Pancreas (tissue), 10 donors: ENCODE results near the gene GPATCH1. TPM values are rescaled to one million over a fixed set of nuclear protein-coding genes. Genes with fewer than 3 reads are reported as not detected.

Experiments
- ATAC-seq, 4 donors: fragments of 200-7000 bp; cut with Tn5 transposase; one replicate each; pipeline versions ENCODE4 v1.8.0 to v1.9.1; 2020; ENCODE audit warnings: mild to moderate bottlenecking in 4 of 4, moderate library complexity in 4 of 4
- DNase-seq, 6 donors: peaks; one replicate each; pipeline ENCODE4 v3.0.0-alpha.2; 2020
- FAIRE-seq: peaks from 2 replicates; lab custom pipeline; 2012; peaks lifted over from hg19 to GRCh38; lab: Jason Lieb, UNC
- H3K27ac ChIP-seq, 4 donors: fragments of 200-600 bp; sonication (generic); 1 replicate in 3 of 4; 2 replicates in 1 of 4; pipeline versions ENCODE4 v1.5.0 to v1.8.0; 2020
- H3K27me3 ChIP-seq, 4 donors: fragments of 200-600 bp; one replicate each; pipeline ENCODE4 v1.8.0; 2021
- H3K36me3 ChIP-seq, 3 donors: fragments of 200-600 bp; sonication (generic) in 1 of 3; one replicate each; pipeline versions ENCODE4 v1.5.0 to v1.8.0; 2020 to 2021
- H3K4me1 ChIP-seq, 3 donors: fragments of 200-600 bp; one replicate each; pipeline ENCODE4 v1.8.0; 2021
- H3K4me3 ChIP-seq, 4 donors: fragments of 200-600 bp; sonication (generic) in 2 of 4; one replicate each; pipeline versions ENCODE4 v1.5.0 to v1.8.0; 2020 to 2021
- H3K9me3 ChIP-seq, 4 donors: fragments of 200-600 bp; one replicate each; pipeline ENCODE4 v1.8.0; 2021
- CTCF ChIP-seq, 4 donors: fragments of 200-600 bp; sonication (generic) in 3 of 4; IDR thresholded peaks; one replicate each; pipeline versions ENCODE4 v1.5.0 to v1.8.0; 2021; ENCODE audit warnings: antibody characterized with exemption in 4 of 4
- WGBS, 2 donors: extraction: QIAGEN DNeasy Blood & Tissue Kit; methylation state at CpG; one replicate each; pipeline ENCODE4 v1.1.7; 2013; 5-methylcytosine and 5-hydroxymethylcytosine counted together
- intact Hi-C, 3 donors: fragments of 100-400 bp; cut with DNase I; formaldehyde crosslinking; loops; one replicate each; pipeline versions ENCODE4 v1.11.1 to v1.14.2; 2022
- polyA plus RNA-seq, 2 donors: library from polyadenylated mRNA; stranded (reverse); fragments of 200-250 nt; gene quantifications; one replicate each; pipeline ENCODE4 v1.2.3, GENCODE V29; 2013
- total RNA-seq, 6 donors: library from RNA; stranded (reverse); fragmentation: NEBNext Ultra II Directional in 4 of 6; extraction: Animal tissue kit (Norgen Biotek cat#: 25700) in 4 of 6; gene quantifications; one replicate each; pipeline versions ENCODE4 v1.2.1 to v1.2.4, GENCODE V29; 2021 to 2023
- donor health status: healthy with polysubstance abuse.
- donor health status: DM: no; HTN: no; CAD: no; lungs with moderate emphysema.
- donor health status: DM: no; HTN: no; CAD: no.
- donor health status: control.
- donor health status: control.
- donor health status: Bipolar disorder and iron deficiency.
- donor health status: DM: yes; HTN: yes; CAD: no.
- donor health status: DM: no; HTN: no; CAD: no.
- donor health status: DM: no; HTN: no; CAD: no.
- donor health status: DM: yes; HTN: yes; CAD: no.

GPATCH1 gene
- total and polyA plus RNA-seq, 8 donors: 3.0 to 6.1 (median 4.0) TPM

- no peak for TF ChIP-seq CTCF (IDR thresholded peaks at IDR 0.05)
- Histone ChIP-seq H3K4me3 (no peak overlapping the region), H3K27me3 (no peaks in the 10 kb centered on the region), H3K27ac (no peak overlapping the region), H3K9me3 (no peaks in the 10 kb centered on the region), H3K36me3 (no peaks in the 10 kb centered on the region), H3K4me1 (peaks cover 6 to 9% (median 7%) of the 10 kb centered on the region in 3 donors)
- intact Hi-C loops: no loop called here
- FAIRE-seq (no peak), ATAC-seq (no peak), DNase-seq (no peak)
- 66 to 68% methylated on average over 5 of the region's 5 CpGs for WGBS, 2 donors
Observed at GRCh38 chr19:33156334-33156733, 75.4 kb downstream of the GPATCH1 start.

DNA sequence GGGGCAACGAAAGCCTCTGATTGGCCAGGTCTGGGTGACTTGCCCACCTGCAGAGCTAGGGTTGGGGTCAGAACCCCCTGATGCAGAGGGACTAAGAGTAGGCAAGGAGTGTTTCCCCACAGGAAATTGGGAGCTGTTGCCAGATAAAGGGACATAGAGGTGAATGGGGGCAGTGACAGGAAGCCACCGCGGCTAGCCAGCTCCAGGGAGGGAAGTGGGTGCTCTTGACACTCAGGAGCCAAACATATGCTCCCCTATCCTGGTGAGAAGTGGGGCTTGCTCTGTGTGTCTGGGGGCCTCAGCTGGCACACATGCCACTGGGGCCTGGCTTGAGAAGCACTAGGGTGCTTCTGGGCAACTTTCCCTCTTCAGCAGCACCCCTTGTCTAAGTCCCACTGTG lies 76.9 kb downstream of the GPATCH1 start:
- no peaks in the 10 kb centered on the region for H3K36me3 ChIP-seq
- WGBS, 2 donors: 46 to 58% methylated on average over 3 of the region's 3 CpGs
- no peak for TF ChIP-seq CTCF (IDR thresholded peaks at IDR 0.05)
- H3K9me3 ChIP-seq: no peaks in the 10 kb centered on the region
- H3K4me3 ChIP-seq: no peak overlapping the region
- FAIRE-seq (no peak), DNase-seq (no peak), ATAC-seq (no peak)
- H3K27me3 ChIP-seq: no peaks in the 10 kb centered on the region
- peaks cover 6 to 9% (median 7%) of the 10 kb centered on the region in 3 donors for H3K4me1 ChIP-seq
- intact Hi-C loops: no loop called here
- peak overlapping the region in 1 of 4 donors; percentile 4 for H3K27ac ChIP-seq

DNA sequence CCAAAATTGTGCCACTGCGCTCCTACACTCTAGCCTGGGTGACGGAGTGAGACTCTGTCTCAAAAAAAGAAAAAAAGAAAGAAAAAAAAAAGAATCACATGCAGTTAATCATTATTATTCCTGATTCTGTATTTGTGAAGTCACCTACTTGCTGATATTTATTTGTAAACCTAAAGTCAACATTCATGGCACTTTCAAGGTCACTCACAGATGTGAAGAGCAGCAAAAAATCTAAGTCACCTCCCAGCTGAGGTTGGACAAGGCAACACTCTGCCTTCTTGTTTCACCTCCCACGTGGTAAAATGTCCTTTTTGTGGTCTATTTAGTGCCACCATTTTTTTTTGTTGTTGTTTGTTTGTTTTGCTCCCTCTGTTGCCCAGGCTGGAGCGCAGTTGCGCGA lies 77.4 kb downstream of the GPATCH1 start:
- DNase-seq: no peak
- peak in 2 of 4 donors; percentile 65 to 71 for ATAC-seq
- no peak for FAIRE-seq
- no peak for TF ChIP-seq CTCF (IDR thresholded peaks at IDR 0.05)
- Histone ChIP-seq H3K36me3 (no peaks in the 10 kb centered on the region), H3K4me1 (peaks cover 6 to 9% (median 7%) of the 10 kb centered on the region in 3 donors), H3K9me3 (no peaks in the 10 kb centered on the region), H3K27me3 (no peaks in the 10 kb centered on the region), H3K27ac (peak overlapping the region in 1 of 4 donors; percentile 4), H3K4me3 (no peak overlapping the region)
- 43 to 44% methylated on average over 6 of the region's 6 CpGs for WGBS, 2 donors
- intact Hi-C loops: no loop called here

DNA sequence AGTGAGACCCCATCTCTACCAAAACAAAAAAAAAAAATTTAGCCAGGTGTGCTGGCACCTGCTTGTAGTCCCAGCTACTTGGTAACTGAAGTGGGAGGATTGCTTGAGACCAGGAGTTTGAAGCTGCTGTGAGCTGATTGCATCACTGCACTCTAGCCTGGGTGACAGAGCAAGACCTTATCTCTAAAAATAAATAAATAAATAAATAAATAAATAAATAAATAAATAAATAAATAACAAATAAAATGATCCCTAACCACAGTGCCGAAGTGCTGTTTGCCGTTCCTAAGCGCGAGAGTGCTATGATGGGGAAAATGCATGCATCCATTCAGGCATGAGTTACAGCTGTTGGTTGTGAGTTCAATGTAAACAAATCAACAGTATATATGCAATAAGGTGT lies 78.2 kb downstream of the GPATCH1 start:
- Histone ChIP-seq H3K36me3 (no peaks in the 10 kb centered on the region), H3K27ac (no peak overlapping the region), H3K4me1 (peaks cover 6 to 9% (median 7%) of the 10 kb centered on the region in 3 donors), H3K9me3 (no peaks in the 10 kb centered on the region), H3K27me3 (no peaks in the 10 kb centered on the region), H3K4me3 (no peak overlapping the region)
- no peak for ATAC-seq
- no peak for TF ChIP-seq CTCF (IDR thresholded peaks at IDR 0.05)
- WGBS, 2 donors: 98 to 99% methylated on average over 4 of the region's 4 CpGs
- intact Hi-C loops: no loop called here
- no peak for DNase-seq
- no peak for FAIRE-seq

GRCh38 chr19:33159893-33160292 lies 78.9 kb downstream of the GPATCH1 start:
- FAIRE-seq: no peak
- ATAC-seq: no peak
- Histone ChIP-seq H3K4me3 (no peak overlapping the region), H3K4me1 (peaks cover 6 to 9% (median 7%) of the 10 kb centered on the region in 3 donors), H3K9me3 (no peaks in the 10 kb centered on the region), H3K27ac (no peak overlapping the region), H3K36me3 (no peaks in the 10 kb centered on the region), H3K27me3 (no peaks in the 10 kb centered on the region)
- intact Hi-C loops: no loop called here
- WGBS, 2 donors: 90 to 95% methylated on average over 8 of the region's 8 CpGs
- no peak for TF ChIP-seq CTCF (IDR thresholded peaks at IDR 0.05)
- no peak for DNase-seq
